ENCODE results near the gene ATP9A.
A peak's percentile ranks its signal among the peaks of the same experiment; 100 is the strongest.
"Not testable (repeated sequence)": the region's sequence is repeated elsewhere in the genome, so short reads cannot be mapped to it uniquely, and the experiment has no call there.

The ATP9A gene

DNA sequence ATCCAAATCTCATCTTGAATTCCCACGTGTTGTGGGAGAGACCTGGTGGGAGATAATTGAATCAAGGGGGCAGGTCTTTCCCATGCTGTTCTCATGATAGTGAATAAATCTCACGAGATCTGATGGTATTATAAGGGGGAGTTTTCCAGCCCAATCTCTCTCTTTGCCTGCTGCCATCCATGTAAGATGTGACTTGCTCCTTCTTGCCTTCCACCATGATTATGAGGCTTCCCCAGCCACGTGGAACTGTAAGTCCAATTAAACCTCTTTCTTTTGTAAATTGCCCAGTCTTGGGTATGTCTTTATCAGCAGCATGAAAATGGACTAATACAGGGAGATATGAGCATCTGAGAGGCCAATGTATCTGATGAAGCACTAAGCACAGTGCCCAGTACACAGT is 199.7 kb downstream of the ATP9A start:
- DNase-seq: not testable (repeated sequence)

DNA sequence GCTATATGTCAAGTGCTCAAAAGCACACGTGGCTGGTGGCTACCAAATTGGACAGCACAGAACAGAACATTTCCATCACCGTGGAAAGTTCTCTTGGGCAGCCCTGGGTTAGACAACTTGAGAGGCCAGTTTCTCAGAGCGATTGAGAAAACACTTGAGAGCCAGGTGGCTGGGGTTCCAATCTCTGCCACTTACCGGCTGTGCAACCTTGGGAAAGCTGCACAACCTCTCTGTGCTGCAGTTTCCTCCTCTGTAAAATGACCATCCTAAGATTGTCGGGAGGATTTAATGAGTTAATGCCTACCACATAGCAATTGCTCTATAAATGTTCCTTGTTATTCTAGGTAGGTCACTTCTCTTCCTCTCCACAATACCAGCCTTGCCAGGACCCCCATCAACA is 200.6 kb downstream of the ATP9A start:
- no peak for DNase-seq

DNA sequence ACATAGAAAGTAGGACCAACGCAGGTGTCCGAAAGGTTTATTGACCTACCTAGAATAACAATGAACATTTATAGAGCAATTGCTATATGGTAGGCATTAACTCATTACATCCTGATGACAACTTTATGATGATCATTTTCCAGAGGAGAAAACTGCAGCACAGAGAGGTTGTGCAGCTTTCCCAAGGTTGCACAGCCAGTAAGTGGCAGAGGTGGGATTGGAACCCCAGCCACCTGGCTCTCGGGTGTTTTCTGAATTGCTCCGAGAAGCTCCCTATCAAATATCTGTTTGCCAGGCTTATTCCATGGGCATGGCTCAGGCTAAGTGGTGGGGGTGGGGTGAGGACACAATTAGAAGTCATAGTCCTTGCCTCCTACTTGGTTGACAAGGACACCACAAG is 201.6 kb downstream of the ATP9A start:
- DNase-seq: no peak

DNA sequence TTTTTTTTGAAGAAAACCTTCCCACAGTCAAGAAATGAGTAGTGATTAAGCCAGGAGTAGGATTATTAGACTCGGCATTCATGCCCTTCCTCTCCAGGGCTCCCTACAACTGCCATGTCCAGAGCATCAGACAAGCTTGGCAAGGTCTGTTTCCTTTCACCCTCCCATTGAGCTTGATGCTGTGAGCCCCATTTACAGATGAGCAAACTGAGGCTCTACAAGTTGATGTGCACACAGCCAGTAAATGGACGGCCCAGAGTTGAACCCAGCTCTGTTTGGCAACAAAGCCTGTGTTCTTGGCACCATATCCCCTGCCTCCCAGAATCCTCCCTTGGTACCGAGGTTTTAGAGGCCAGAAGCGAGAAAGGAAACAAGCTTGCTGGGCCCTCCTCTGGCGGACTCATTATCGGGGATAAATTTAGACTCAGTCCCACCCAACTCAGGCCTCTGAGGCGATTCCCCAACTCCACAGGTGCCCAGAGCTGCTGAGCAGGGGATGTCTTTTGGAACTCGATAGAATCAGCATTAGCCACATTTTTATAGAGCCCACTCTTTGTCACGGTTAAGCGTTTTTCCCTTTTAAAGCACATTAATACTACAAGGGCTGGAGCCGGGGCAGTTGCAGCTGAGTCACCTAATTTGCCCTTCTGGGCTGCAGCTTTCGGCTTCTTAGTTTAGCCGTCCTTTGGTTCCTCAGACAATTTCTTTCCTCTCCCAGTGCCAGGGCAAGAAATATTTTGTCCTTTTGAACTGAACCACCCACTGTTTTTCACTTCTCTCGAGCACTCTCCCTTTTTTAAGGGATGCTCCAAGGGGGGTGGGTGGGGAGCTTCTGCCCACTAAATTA is 202.7 kb downstream of the ATP9A start:
- peak; percentile 15 for DNase-seq

DNA sequence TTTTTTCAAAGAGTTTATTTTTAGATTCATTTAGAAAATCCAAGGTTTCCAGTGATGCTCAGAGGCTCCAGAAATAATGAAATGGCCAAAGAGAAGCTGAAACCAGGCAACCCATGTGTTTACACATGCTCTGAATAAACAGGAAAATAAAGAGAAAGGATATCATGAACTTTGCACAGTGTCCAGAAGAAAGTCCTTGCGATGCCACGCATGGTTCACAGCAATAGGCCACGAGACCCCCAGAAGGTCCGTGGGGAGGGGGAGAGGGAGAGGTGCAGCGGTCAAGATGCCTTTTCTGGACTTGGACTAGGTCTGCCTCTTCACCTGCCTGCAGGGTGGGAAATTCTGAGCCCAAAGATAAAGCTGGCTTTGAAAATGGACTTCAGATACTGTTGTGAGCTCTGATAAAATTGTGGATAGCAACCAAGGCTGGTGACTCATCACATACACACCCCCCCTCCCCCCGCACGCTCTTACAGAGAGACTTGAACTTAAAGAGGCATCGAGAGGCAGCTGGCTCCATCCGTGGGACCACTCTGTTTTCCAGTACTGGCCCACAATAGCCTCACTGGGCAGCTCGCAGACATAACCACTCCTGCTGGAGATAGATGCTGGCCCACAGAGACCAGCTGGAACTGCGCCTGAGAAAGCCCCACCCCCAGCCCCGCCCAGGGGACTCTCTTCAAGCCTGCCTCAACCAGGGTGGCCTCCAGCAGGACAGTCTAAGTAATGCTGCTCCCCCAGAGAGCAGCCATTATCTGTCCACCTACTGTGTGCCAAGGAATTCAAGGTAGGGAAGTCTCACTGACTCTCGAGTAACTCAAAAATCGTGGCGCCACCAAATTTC is 204.5 kb downstream of the ATP9A start:
- peak; percentile 85 for DNase-seq

DNA sequence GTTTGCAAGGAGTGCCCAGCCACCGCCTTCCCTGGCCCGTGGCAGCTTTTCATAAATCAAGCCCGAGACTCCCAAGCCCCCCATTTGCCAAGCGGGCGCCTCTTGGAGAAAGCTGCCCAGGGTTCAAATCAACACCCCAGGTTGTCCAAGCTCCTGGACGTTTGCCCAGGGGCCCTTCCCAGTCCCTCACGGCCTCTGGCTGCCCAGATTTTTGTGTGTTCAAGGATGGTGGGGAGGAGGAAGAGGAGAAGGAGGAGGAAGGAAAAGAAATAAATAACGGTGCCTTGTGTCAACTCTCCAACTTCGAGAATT is 205.1 kb downstream of the ATP9A start:
- no peak for DNase-seq

DNA sequence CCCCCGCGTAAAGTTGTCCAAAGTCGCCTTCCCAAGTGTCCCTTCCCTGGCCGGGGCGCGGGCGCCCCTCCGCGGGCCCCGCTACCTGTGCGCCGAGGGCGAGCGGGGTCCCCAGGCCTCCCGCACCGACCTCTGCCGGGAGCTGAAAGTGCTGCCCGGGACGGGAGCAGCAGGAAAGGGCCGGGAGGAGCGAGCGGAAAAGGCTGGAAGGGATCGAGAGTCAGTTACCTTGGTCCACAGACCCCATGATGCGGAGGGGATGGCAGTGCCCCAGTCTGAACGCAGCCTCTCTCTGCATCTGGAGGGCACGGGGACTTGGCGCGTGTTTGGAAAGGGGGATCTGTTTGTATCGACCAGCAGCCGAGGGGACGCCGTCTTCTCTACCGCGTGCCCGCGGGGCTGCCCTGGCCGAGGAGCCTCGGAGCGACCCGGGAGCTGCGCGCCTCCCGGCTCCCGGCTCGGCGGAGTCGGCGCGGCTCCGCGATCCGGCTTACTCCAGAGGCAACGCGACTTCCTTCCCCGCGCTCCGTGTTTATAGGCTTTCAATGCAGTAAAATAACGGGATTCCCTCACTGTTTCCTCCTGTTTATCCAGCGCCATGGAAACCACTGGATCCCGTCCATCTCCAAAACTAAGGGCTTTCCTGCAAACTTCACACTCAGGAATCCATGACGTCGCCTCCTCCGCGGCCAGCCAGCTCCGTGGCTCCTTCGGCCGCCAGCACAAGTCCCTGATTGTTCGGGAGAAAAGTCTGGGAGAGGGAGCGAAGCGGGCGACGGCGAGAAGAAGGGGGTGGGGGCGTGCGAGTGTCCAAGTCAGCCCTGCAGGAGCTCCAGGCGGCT is 205.6 kb downstream of the ATP9A start:
- DNase-seq: no peak

DNA sequence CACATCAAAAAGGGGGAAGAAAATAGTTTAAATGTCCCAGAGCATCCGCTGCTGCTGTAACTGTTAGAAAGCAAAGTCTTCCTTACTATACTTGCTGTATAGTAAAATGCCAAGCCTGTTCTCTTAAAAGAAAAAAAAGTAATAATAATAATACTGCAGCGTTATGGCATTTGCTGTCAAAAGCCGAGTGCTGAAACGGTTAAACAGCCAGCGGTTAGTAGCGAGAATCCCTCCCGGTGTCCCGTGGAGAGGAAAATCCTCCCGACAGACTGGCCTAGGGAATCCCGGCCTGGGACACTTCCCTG is 206.2 kb downstream of the ATP9A start:
- no peak for DNase-seq

DNA sequence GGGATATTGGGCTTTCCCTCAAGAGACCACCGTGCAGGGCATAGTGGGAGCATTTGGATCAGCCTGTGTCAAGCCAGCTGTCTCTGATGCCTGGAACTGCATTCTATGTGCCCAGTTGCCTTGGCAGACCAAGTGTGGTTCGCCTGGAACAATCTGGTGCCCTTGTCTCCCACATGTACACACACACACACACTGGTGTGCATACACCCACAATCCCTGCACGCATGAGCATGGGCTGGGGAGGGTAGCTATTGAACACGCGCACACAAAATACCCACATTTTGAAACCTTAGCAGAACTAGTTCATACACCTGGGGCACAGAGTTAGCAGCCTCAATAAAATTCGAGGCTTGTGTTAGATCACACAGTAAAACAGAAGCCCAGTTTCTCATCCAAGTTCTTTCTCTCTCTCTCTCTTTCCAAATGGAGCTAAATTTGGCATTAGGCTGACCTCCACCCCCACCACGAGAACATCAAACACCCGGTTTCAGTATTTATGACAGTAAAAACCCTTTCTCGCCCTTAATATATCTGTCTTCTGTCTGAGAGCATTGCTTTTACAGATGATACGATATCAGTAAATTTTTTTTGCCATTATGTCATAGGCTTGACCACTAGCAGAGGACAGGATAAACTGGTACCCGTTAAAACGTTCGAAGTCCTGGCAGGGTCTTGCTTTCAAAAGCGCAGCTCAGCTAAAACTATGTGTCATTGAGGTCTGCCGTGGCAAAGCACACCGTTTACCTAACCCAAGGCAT is 207.5 kb downstream of the ATP9A start:
- DNase-seq: no peak

DNA sequence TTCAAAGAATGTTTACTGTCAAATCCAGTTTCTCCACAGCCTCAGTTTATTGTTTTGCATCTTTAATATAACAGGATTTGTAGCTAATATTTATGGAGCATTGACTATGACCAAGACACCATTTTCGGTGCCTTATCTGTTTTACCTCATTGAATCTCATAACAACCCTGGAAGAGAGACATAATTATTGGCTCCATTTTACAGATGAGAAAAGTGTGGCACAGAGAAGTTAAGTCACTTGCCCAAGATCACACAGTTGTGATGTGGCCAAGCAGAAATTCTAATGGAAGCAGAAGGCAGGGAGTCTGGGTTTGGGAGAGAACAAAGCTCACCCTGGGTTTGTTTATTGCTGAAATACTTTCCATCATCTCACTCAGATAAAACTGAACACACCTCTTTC is 208.1 kb downstream of the ATP9A start:
- no peak for DNase-seq

DNA sequence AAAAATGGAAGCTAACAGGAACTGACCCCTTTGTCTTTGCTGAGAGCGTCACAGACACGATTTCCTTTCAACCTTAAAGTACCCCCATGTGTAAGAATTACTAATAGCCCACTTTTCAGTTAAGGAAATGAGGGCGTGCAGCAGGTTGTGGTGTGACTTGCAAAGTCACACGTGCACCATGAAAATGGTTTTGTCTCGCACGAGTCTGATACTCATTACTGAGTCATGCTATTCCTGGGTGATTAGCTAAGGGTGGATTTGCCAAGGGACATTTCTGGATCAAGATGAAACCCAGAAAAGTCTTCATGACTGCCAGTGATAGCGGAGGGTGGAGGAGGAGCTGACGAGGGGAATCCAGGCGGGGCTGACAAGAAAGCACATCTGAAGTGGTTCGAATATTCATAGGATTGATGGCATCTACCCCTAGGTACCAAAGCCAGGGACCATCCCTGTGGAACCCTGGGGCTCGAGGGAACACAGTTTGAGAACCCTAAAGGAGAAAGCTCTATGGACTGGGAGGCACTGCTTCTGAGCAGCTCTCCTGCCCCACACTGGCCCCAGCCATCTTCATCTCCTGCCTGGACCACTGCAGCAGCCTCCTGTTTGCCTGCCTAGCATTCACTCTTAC is 213.5 kb downstream of the ATP9A start:
- DNase-seq: no peak

DNA sequence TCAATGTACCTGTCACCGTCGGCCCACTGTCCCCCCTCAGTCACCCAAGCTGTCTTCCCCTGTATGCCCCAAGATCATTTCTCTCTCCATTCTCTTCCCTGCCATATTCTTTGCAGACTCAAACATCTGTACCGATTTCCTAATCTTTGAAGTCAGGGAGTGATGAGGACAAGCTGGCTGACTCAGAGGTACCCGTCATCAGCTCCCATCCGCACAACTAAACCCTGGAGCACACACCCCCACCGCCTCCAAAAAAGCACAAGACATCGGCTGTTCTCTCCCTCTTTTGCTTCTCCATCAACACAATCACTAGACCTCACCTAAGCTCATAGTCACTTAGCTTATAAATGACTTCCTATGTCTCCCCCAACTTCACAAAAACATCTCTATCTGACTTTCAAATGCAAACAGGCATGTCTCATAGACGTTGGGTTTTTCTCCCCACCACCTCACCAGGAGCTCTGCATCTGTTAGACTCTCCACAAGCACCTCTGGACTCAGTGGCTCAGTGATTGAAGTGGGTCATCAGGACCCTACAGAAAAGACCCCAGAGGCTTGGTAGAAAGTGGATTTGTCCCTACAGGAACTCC is 214.2 kb downstream of the ATP9A start:
- DNase-seq: no peak

DNA sequence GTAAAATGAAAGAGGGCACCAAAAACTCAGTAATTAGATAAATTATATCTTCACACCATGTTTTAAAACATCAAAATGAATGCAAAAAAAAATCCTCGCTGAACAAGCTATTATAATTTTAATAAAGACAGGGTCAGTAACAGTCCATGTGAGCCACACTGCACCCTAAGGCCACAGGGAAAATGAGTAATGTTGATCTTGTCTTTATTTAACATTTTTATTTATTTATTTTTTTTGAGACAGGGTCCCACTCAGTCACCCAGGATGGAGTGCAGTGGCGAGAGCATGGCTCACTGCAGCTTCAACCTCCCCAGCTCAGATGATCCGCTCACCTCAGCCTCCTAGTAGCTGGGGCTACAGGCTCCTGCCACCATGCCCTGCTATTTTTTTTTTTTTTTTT is 217.0 kb downstream of the ATP9A start:
- no peak for DNase-seq

DNA sequence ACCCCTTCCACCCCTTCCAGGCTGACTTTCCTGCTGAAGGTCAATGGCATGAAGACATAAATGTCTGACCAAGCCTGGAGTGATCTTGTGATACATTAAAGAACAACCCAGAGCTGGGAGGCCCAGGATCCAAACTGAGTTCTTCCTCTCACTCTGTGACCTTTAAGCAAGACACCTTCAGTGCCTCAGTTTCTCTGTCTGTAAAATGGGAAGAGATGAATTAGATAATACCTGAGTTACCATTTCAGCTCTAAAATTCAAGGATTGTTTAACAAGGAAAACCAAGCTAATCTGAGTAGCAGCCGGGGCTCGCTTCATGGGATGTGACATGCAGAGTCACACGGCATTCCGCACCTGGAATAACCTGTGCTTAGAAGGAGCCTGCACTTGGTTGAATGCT is 218.7 kb downstream of the ATP9A start:
- no peak for DNase-seq

DNA sequence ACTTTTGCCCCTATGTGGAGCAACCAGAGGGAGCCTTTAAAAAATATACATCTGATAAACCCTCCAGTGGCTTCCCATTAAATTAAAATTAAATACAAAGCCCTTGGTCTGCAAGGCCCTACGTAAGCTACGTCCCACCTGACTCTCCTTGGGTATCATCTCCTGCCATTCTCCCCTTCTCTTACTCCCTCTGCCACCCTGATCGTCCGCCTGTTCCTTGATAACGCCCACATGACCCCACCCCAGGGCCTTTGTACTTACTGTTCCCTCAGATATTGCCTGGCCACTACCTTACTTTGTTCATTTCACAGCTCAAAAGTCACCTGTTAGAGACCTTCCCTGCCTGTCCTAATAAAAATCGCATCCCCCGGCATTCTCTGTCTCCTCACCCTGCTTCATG is 220.2 kb downstream of the ATP9A start:
- no peak for DNase-seq

Measured in OCI-M1 (cell line).